Spinal cord (tissue), 4 donors: ENCODE data around the gene TFAP2C. TPM values are rescaled to one million over a fixed set of nuclear protein-coding genes. Genes with fewer than 3 reads are reported as not detected.

ENCODE experiments used
- polyA plus RNA-seq, 2 donors: library from polyadenylated mRNA; unstranded; fragments of 120-200 nt; gene quantifications; one replicate each; pipeline ENCODE4 v1.2.1, GENCODE V29; 2013; ENCODE audit not compliant: insufficient read length in 2 of 2
- small RNA-seq: library from RNA; depleted of rRNA; stranded (forward); fragments of <200 nt; gene quantifications from one replicate; pipeline ENCODE3, GENCODE V24; 2014; ENCODE audit warnings: low replicate concordance
- total RNA-seq, 2 donors: library from RNA; depleted of rRNA in 1 of 2; stranded (reverse); fragments of 120-200 nt in 1 of 2; fragments of >200 nt in 1 of 2; gene quantifications; one replicate each; pipeline versions ENCODE4 v1.2.3 to v1.2.4, GENCODE V29; 2013 to 2014

TFAP2C gene
- total and polyA plus RNA-seq, 4 donors: 0.17 to 1.0 (median 0.39) TPM

Small RNA genes within 50 kb of the gene (small RNA-seq; reads per million reads assigned to genes)
- gene RN7SL170P (not detected), gene RNU6-1146P (not detected)

Other genes starting within 250 kb of the TFAP2C start
- gene AURKA, start 237.1 kb upstream of the TFAP2C start, total RNA-seq: 1 to 10 TPM; 9.0 to 10.0 TPM
- 1 to 10 TPM; 7.9 to 9.6 TPM for gene AURKA, start 237.1 kb upstream of the TFAP2C start, polyA plus RNA-seq
- 10 to 100 TPM; 31.3 to 36.0 TPM for gene CSTF1, start 236.7 kb upstream of the TFAP2C start, total RNA-seq
- gene CSTF1, start 236.7 kb upstream of the TFAP2C start, polyA plus RNA-seq: 10 to 100 TPM; 24.1 to 26.4 TPM
- gene CASS4, start 217.0 kb upstream of the TFAP2C start, total RNA-seq: 1 to 10 TPM; 1.3 to 1.5 TPM
- gene CASS4, start 217.0 kb upstream of the TFAP2C start, polyA plus RNA-seq: 1 to 10 TPM in 1 of 2 donors, under 1 TPM in 1; 0.74 to 1.1 TPM
- gene RTF2, start 160.7 kb upstream of the TFAP2C start, total RNA-seq: 10 to 100 TPM; 63.3 to 90.7 TPM
- 100 to 1,000 TPM; 126 to 128 TPM for gene RTF2, start 160.7 kb upstream of the TFAP2C start, polyA plus RNA-seq
- not detected for gene FAM209A, start 104.6 kb upstream of the TFAP2C start, total RNA-seq
- under 1 TPM in 1 of 2 donors, not detected in 1; 0.21 TPM for gene FAM209A, start 104.6 kb upstream of the TFAP2C start, polyA plus RNA-seq
- under 1 TPM in 1 of 2 donors, not detected in 1; 0.50 TPM for gene FAM209B, start 96.1 kb upstream of the TFAP2C start, total RNA-seq
- under 1 TPM in 1 of 2 donors, not detected in 1; 0.47 TPM for gene FAM209B, start 96.1 kb upstream of the TFAP2C start, polyA plus RNA-seq